ENCODE results near the gene HYDIN.

Gene HYDIN

GRCh38 chr16:70767377-70768202 lies 462.9 kb downstream of the HYDIN start:
- no peak overlapping the region for H3K4me3 ChIP-seq (ENCODE audit: low read depth, low read length)
- no peak for TF ChIP-seq CTCF (IDR thresholded peaks at IDR 0.05; ENCODE audit: borderline replicate concordance, insufficient read depth, low read depth, low read length)

GRCh38 chr16:70766658-70767057 lies 463.9 kb downstream of the HYDIN start:
- no peak overlapping the region for H3K4me3 ChIP-seq (ENCODE audit: low read depth, low read length)
- no peak for TF ChIP-seq CTCF (IDR thresholded peaks at IDR 0.05; ENCODE audit: borderline replicate concordance, insufficient read depth, low read depth, low read length)

- no peak overlapping the region for H3K4me3 ChIP-seq (ENCODE audit: low read depth, low read length)
- TF ChIP-seq CTCF (IDR thresholded peaks at IDR 0.05; ENCODE audit: borderline replicate concordance, insufficient read depth, low read depth, low read length), result no peak
These were observed 464.3 kb downstream of the HYDIN start for GRCh38 chr16:70766176-70766575.

- TF ChIP-seq CTCF (IDR thresholded peaks at IDR 0.05; ENCODE audit: borderline replicate concordance, insufficient read depth, low read depth, low read length), result no peak
- H3K4me3 ChIP-seq (ENCODE audit: low read depth, low read length), result no peak overlapping the region
These were observed 465.0 kb downstream of the HYDIN start for GRCh38 chr16:70765491-70765890.

GRCh38 chr16:70764632-70765031 lies 465.9 kb downstream of the HYDIN start:
- H3K4me3 ChIP-seq (ENCODE audit: low read depth, low read length), result no peak overlapping the region
- TF ChIP-seq CTCF (IDR thresholded peaks at IDR 0.05; ENCODE audit: borderline replicate concordance, insufficient read depth, low read depth, low read length), result no peak

- no peak for TF ChIP-seq CTCF (IDR thresholded peaks at IDR 0.05; ENCODE audit: borderline replicate concordance, insufficient read depth, low read depth, low read length)
These were observed 470.3 kb downstream of the HYDIN start for GRCh38 chr16:70760221-70760620.

GRCh38 chr16:70759666-70760065 lies 470.9 kb downstream of the HYDIN start:
- H3K4me3 ChIP-seq (ENCODE audit: low read depth, low read length), result no peak overlapping the region
- no peak for TF ChIP-seq CTCF (IDR thresholded peaks at IDR 0.05; ENCODE audit: borderline replicate concordance, insufficient read depth, low read depth, low read length)

More at GRCh38 chr16:70760221-70760620, 470.3 kb downstream of the HYDIN start:
- no peak overlapping the region for H3K4me3 ChIP-seq (ENCODE audit: low read depth, low read length)
